NOMO-1 treated with dmso at 0.1 percent for 144 hours (cell line): ENCODE data around the gene SRC.

Source experiments
- DNase-seq: peaks from one replicate; lab custom pipeline; 2025; ENCODE audit not compliant: unreplicated experiment; lab: John Stamatoyannopoulos, UW

SRC gene

DNA sequence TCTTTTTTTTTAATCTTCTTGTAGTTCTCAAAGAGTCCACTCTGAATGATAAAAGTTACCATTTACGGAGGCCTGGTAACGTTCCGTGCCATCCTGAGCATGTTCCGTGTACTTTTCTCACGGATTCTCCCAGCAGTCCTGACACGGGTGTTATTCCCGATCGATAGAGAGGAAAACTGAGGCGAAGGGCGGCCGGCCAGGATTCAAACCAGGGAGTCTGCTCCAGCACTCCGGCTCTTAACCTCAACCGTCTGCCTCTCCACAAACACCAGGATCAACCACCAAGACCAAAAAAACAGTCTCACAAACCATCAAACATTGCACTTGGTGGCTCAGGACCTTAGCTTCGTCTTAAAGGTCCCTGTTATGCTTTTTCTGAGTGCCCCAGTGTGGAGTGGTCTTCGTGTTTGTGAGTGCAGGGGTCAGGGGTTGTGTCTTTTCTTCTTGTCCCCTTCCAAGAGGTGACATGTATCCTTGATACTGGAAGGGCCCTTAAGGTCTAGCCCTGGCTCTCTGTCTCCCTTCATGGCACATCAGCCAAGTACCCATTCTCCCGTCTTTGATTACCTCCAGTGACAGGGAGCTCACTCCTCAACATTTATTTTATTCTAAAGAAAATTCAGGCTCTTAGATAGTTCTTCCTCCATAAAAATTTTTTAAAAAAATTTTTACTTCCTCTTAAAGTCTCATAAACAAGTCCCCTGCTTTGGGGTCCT, 35.1 kb downstream of the SRC start:
- no peak for DNase-seq

DNA sequence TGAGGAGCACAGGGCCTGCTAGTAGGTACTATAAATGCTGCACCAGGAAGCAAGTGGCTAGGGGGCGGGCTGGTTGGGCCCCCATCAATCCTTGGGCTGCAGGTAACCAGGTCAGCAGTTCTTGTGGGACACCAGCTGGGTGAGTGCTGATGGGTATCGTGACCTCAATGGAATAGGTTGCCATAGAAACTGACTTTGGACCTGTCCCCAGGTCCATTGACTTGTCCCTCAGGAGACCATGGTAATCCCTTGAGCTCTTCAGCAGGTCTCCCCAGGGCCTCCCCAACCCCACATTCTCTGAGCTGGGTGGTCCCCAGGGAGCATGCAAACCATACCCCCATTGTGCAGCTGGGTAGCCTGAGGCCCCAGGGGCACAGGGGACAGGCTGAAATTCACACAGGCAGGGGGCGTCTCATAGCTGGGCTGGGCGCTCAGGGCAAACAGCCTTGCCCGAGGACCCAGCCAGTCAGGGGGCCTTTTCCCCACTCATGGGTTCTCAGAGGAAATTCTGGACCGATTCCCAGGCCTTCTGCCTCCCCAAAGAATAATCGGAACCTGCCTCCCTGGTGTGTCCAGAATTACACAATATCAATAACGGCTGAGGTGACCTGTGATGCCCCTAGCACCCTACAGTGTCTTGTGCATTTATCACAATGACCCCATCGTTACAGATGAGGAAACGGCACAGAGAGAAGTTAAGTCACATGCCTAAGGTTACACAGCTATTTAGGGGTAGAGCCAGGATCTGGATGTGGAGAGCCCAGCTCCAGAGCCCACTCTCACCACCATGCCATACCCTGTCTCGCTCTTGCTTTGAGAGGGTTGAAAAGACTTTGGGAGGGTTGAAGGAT, 35.9 kb downstream of the SRC start:
- DNase-seq = no peak

DNA sequence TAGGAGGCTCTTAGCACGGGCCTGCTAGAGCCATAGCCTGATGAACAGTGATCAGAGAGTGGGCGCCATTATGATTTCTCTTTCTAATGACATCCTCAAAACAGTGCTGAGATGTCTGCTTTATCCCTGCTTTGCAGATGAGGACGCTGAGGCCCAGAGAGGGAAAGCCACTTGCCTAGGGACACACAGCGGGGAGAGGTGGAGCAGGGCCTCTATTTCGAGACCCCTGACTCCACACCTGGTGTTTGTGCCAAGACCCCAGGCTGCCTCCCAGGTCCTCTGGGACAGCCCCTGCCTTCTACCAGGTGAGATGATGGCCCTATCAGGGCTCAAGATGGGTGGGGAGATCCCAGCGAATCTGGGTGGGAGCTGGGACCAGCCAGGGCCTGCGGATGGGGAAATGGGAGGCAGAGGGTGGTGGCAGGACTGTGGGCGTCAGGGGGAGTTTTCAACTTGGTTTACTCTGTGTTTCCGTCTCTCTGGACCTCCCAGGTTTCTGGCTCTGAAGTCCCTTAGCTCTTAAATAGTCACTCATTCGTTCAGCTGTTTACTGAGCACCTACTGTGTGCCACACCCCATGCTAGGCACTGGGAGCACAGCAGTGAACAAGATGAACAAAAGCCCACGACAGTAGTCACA, 36.7 kb downstream of the SRC start:
- DNase-seq = no peak

DNA sequence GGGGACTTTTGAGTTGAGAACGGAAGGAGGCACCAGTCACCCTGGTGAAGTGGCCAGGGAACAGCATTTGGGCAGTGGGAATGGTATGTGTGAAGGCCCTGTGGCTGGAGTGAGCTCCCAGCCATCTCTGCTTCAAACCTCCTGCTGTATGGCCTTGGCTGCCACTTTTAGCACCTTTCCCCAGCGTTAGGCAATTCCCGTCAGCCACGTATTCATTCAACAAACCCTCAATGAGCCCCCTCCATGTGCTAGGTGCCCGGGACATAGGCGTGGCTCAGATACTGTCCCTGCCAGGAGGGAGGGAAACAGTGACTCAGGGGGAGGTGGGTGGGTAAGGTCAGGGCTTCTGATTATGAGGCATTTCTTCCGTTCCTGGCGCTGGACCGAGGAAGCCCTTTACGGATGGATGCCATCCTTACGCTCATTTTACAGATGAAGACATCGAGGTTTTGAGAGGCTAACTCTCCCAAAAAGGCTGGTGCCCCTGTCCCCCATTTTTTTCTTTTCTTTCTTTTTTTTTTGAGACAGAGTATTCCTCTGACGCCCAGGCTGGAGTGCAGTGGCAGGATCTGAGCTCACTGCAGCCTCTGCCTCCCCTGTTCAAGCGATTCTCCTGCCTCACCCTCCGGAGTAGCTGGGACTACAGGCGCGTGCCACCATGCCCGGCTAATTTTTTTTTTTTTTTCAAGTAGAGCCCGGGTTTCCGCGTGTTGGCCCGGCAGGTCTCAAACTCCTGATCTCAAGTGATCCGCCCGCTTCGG, 37.5 kb downstream of the SRC start:
- no peak for DNase-seq

DNA sequence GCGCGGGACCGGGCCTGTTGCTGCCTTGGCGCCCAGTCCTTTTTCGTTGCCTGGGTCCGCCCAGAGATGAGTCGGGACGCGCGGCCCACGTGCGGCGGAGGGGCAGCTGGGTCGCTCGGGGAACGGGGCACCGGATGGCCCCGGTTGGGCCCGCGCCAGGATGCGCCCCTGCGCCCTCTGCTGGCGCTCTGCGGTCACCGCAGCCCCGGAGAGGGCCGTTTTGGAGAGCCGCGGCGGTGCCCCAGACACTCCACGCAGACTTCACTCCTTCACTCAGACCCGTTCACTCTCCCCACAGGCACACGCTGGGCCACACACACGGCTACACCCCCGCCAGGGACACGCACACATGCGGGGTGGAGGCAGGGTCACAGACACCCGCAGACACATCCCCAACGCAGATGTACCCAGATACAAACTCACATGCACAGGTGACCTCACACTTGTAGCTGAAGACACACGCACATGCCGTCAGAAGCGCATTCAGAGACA, 38.8 kb downstream of the SRC start:
- peak; percentile 33 for DNase-seq

DNA sequence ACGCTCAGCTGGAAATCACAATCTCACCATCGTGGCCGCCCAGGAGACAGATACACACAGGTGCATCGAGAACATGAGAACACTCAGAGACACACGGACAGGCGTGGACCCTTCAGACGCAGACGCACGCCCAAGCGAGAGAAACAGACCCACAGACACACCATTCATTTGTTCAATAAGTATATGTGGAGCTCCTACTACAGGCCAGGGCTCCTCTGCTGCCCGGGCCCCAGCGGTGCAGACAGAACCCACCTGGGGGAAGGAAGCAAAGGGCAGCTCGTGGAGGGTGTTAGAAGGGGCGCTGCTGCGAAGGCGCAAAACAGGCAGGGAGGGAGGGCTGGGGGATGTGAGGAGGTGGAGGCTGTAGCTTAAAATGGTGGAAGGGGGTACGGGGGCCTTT, 39.2 kb downstream of the SRC start:
- no peak for DNase-seq

DNA sequence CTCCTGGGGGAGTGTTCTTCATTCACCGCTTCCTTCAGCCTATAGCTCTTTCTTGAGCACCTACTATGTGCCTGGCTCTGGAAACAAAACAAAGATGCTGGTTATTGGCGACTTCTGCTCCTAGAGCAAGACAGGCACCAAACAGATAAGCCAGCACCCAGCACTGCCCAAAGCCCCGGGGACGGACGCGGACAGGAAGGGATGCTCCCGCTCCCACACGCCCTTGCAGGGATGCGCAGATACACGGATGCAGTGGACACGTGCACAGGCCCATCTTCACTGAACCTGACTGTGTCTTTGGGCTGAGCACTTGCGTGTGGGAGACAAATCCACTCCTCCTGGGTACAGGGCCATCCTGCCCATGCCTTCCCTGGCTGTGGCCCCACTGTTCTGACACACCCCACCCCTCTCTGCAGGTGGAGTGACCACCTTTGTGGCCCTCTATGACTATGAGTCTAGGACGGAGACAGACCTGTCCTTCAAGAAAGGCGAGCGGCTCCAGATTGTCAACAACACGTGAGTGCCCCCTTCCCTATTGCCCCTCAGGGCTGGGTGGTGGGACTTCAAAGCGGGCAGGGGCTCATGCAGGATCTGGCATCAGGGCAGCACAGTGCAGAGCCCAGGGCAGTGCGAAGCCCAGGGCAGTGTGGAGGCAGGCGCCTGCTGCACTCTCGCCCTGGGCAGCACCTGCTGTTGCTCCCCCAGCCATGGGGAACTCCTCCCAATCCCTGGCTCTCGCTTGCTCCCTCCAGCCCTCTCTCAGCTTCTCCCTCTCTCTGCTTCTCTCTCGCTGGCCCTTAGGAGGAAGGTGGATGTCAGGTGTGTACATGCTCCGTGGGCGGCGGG, 39.9 kb downstream of the SRC start:
- no peak for DNase-seq

DNA sequence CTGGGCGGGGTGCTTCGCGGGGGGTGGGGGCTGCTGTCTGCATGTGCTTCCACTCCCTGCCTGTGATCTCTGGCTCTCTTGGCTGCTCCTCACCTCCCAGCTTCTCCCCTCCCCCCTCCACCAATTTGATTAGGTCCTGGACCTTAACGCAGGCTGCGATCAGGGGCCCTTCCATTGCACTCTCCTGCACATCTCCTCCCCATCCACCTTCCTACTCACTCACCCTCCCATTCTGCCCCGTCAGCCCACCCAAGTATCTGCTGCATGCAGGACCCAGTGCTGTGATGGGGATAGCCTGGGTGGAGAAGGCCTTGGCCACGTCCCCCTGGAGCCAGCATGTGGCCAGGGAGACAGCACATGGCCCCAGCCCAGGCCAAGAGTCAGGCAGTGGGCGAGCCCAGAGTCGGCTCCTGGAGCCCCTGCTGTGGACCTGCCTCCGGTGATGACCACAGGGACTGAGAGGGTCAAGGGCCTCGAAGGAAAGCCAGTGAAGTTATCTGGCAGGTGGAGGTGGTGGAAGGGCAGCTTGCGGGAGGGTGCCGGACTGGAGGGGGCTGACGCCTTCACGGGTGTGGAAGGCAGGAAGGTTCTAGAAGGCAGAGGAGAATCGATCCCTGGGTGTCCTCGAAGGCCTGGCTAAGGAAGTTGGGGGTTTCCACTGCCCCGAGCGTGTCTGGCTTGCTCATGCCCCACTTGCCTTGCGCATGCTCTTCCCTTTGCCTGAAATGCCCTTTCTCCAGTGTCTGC, 40.7 kb downstream of the SRC start:
- DNase-seq = no peak

DNA sequence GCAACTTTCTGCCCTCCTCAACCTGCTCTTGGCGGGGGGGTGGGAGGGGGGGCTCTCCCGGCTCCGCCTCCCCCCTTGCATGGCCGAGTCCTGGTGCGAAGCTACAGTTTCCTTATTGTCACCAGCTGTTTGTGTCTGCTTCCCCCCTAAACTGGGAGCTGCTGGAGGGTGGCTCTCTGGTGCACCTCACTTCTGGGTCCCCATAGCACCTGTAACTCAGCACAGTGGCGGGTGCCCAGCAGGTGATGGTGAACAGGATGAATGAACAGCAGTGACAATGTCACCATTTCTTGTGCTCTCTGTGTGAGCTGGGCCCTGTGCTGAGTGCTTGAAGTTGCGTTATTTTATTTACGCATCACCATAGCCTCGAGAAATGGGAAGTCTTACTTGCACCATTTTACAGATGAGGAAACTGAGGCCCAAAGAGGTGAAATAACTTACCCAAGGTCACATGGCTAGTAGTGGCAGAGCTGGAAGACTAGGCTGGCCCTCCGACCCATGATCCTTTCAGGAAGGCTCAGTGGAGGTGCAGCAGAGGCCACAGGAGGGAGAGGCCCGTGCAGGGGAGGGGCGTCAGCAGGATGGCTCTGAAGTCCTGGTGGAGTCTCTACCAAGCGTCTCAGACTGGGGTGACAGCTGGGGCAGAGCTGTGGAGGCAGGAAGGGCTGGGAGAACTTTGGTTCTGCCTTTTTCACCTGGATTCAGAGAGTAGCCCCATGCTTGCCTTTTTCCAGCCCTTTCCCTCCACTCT, 41.8 kb downstream of the SRC start:
- no peak for DNase-seq

DNA sequence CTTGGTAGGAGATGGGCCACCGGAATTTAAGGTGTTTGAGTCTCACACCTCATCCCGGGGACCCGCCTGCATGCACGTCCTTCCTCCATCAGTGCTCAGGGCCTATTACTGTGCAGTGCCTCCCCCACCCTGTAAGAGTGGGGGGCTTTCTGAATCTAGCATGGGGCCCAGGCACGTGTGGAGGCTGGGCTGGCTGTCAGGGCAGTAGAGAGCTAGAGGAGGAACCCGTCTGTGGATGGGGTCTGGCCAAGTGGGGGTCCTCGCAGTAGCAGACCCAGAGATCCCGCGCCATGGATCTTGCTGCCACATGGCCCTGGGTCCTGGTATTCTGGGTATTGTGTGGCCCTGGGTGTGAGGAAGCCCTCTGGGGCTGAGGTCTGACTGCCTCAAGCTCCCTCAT, 42.9 kb downstream of the SRC start:
- DNase-seq = no peak

DNA sequence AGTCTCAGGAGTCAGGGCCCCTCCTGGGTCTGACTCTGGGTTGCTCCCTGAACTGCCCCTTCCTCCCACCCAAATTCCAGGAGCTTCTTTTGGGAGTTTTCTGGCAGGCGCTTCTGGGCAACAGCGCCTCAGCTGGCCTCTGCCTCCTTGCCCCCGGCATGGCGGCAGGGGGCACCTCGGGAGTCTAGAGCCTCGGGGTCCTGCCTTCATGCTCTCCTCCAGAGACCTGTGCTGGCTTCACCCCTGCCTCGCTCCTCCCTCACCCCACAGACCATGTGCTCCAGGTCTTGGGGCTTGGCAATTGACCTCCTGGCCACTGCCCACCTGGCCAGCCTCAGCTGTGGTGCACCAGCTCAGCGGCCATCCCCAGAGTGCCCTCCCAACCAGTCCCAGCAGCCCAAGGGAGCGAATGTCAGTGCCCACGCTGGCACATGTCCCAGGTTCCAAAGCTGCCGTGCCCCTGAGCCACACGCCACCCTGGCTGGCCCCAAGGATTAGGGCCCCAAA, 43.4 kb downstream of the SRC start:
- no peak for DNase-seq

DNA sequence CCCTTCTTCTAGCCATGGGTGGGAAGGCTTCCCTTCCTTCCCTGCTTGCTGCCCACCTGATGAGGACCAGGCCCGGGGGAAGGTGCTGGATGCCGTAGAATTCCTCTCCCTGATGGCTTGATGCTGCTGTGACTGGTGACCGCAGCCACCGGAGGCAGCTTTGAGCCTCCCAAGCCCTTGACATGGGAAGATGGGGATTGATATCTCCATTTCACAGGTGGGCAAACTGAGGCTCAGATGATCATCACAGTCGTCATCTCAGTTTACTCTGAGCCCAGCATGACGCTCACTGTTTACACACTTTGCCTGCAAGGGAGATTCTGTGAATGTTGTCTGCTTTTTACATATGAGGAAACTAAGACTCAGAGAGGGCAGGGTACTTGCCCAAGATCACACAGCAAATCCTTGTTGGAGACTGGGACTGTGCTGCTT, 43.9 kb downstream of the SRC start:
- no peak for DNase-seq

DNA sequence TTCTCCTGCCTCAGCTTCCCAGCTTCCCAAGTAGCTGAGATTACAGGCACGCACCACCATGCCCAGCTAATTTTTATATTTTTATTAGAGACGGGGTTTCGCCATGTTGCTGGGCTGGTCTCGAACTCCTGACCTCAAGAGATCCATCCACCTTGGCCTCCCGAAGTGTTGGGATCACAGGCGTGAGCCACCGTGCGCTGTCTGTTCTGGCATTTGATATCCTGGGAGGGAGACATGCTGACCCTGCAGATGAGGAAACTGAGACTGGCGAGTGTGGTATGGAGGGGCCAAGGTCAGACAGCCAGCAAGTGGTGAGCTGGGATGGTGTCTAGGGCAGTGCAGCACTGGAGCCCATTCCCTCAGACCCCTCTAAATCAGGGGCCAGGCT, 44.6 kb downstream of the SRC start:
- no peak for DNase-seq

DNA sequence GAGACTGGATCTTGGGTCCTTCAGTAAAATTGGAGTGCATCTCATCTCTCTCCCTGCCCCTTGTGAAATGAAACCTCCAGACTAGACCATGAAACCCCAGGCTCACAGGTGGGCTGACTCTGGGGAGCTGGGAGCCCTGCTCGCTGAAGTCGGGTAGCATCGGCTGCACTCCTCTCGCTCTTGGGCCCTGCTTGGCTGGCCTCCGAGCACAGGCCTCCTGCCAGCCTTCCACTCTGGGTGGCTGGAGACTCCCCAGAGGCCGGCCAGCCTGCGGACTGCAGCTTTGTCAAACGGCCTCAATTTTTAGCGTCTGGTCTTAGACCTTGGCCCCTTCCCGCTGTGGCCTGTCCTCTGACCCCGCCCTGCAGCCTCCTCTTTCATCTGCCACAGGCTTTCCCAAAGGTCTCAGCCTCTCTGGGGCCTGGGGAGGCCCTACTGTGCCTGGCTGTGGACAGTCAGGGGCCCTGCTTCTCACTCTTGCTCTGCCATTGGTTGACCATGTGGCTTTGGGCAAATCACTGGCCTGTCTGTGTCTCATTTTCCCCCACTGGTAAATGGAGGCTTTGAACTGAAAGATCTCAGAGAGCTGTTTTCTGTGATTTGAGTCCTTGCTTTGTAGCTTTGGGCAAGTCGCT, 45.1 kb downstream of the SRC start:
- DNase-seq = no peak

DNA sequence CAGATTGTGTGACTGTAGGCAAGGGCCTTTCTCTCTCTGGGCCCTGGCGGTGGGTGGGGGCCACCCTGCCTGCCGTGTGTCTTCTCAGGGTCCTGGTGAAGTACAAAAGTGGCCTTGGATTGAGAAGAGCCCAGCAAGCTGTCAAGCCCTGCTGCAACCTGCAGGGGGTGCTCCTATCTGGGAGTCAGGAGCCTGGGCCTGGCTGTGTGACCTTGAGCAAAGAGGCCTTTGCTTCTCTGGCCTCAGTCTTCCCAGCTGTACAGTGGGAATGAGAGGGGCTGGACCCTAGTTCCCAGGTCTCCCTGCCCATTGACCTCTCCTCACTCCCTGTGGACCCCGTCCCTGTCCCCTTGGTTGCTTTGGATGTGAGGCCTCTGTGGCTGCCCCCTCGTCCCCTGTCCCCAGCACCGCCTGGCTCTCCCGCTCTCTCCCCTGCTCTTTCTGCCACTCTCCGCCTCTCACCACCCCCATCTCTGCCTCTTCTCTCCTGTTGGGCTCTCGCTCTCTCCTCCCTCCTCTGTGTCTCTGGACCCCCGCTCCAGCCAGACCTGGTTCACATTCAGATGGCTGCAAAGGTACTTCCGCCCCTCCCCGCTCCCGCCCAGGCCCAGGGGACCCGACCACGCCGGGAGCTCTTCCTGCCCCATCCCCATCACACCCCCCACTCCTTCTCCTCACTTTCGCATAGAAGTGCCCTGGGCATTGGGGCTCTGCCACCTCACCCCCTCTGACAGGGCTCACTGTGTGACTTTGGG, 46.7 kb downstream of the SRC start:
- no peak for DNase-seq

DNA sequence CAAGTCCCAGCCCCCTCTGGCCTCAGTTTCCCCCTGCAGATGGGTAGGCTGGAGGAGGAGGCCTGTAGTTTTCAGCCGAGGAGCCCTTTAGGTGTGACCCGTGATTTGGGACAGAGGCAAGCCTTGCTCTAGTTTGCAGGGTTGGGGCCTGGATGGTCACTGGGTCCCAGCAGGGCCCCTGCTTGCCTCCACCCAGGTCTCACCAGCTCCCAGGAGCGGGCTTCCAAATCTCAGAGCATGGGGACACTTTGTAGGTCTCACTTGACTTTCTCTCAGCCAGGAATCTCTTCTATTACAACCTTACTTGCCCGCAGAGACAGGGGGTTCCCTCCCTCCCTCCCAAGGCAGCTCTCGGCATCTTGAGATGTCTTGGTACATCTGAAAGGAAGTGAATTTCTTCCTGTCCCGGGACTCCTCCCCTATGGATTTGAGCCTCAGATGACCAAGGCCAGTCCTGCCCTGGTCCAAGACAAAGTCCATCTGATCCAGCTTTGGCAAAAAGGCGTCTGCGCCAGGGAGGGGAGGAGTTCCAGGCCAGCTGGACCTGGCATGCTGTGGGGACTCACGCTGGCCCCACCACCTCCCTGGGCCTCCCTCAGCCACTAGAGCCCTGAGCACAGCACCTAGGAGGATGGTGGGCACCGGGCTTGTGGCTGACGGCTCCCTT, 47.4 kb downstream of the SRC start:
- DNase-seq = no peak
